GM19468 (cell line): Measurements from ENCODE around the gene ATP1B2.
"Not testable (repeated sequence)": the region's sequence is repeated elsewhere in the genome, so short reads cannot be mapped to it uniquely, and the experiment has no call there.

Experiments used
- ATAC-seq: cut with Tn5 transposase; IDR thresholded peaks from one replicate; pipeline ENCODE4 v1.9.1; 2021; ENCODE audit warnings: mild to moderate bottlenecking, moderate library complexity, moderate number of reproducible peaks; ENCODE audit not compliant: unreplicated experiment; ENCODE audit errors: extremely low read depth

ATP1B2 gene

GRCh38 chr17:7632492-7632894, 18.2 kb upstream of the ATP1B2 start:
- no peak for ATAC-seq

- no peak for ATAC-seq
Measured at GRCh38 chr17:7633093-7633492, 17.6 kb upstream of the ATP1B2 start.

GRCh38 chr17:7634384-7634783, 16.3 kb upstream of the ATP1B2 start:
- no peak for ATAC-seq

DNA sequence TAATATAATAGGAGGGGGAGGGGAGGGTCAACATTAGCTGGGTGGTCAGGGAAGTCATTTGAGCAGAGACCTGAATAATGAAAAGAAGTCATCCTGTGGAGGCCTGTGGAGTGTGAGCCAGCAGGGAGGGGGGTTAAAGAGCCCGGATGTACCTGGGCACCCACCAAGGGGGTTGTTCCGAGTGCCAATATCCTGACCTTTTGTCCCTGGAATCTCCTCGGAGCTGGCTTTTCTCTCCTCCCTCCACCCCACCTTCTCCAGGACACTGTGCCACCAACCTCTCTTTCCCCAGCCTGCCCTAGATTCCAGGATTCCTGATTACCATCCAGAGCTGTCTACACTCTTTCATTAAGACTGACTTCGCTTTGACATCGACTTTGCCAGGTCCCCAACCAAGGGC, 14.6 kb upstream of the ATP1B2 start:
- no peak for ATAC-seq

- ATAC-seq = no peak
Measured at GRCh38 chr17:7640783-7641182, 9.9 kb upstream of the ATP1B2 start.

GRCh38 chr17:7641635-7642034, 9.1 kb upstream of the ATP1B2 start:
- ATAC-seq = not testable (repeated sequence)

GRCh38 chr17:7644775-7645174, 6.0 kb upstream of the ATP1B2 start:
- ATAC-seq = no peak

DNA sequence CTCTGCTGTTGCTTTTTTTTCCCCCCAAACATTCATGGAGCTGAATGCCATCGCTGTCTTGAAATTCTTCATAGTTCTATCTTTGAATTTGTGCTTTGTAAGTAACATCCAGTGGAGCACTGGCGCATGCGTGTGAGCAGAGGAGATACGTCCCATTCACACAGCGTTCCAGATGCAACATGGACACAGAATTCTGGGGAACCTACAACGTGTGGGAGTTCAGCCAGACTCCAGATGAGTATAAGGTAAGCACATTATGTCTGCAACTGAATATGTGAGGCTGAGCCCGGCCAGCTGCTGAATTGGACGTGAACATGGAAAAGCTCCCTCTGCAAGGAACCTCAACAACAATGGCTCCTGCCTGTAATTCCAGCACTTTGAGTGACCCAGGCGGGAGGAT, 4.3 kb upstream of the ATP1B2 start:
- no peak for ATAC-seq

DNA sequence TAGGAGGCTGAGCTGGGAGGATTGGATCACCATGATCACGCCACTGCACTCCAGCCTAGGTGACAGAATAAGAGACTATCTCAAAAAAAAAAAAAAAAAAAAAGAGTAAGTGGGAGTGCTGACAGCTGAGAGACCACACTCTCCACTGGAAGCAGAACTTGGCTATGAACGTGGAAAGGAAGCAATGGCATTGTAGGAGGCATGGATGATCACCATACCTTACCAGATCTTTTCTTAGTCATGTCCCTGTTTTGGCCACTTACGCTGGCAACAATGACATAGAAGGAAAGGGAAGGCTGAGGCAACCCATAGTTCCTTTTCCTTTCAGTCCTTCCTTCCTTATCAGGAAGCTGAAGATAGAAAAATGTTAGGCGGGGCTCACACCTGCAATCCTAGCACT, 3.7 kb upstream of the ATP1B2 start:
- no peak for ATAC-seq

GRCh38 chr17:7651097-7651664, 455 bp downstream of the ATP1B2 start:
- ATAC-seq = no peak

- no peak for ATAC-seq
Measured at GRCh38 chr17:7651665-7652387, 1.1 kb downstream of the ATP1B2 start.

GRCh38 chr17:7652388-7653356, 1.9 kb downstream of the ATP1B2 start:
- no peak for ATAC-seq

- ATAC-seq = no peak
Measured at GRCh38 chr17:7654832-7655540, 4.3 kb downstream of the ATP1B2 start.

GRCh38 chr17:7655541-7655840, 4.8 kb downstream of the ATP1B2 start:
- ATAC-seq = no peak

- ATAC-seq = no peak
Measured at GRCh38 chr17:7656958-7657609, 6.4 kb downstream of the ATP1B2 start.

DNA sequence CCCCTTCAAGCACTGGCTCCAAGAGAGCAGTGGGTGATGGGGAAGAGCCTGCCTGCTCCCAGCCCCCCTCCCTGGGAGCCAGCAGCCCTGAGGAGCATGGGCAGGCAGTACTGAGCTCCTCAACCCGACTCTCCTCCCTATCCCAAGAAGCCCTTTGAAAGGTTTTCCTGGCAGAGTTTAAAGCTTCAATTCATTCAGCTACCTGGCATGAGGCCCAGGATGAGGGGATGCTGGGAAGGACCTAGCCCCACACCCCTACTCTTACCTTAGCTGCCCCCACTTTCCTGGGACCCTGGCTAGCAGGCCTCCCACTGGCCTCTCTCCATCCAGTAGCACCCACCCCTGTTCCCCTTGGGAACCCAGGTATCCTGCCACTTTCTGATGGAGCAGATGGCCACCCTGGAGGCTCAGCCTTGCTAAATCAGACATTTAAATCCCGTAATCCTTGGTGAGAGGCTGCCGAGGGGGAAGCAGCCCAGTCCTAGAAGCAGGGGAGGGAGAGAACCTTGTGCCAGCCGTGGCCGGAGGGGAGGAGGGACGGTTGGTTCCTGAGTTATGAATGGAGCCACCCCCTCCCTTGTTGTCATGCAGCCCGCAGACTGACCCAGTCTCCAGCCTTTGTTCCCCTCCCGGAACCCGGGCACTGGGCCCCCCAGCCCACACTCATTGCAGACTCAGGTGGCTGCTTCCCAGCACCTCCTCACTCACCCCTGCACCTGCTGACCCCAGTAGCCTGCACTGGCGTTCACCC, 17.1 kb downstream of the ATP1B2 start:
- ATAC-seq = no peak

DNA sequence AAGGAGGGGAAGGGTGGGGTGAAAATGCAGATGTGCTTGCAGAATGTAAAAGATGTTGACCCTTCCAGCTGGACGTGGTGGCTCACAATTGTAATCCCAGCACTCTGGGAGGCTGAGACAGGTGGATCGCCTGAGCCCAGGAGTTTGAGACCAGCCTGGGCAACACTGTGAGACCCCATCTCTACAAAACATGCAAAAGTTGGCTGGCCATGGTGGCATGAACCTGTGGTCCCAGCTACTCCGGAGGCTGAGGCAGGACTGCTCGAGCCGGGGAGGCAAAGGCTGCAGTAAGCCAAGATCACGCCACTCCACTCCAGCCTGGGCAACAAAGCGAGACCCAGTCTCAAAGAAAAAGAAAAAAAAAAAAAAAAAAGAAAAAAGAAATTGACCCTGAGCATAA, 17.8 kb downstream of the ATP1B2 start:
- no peak for ATAC-seq

GRCh38 chr17:7673239-7673638, 22.5 kb downstream of the ATP1B2 start:
- ATAC-seq = no peak

DNA sequence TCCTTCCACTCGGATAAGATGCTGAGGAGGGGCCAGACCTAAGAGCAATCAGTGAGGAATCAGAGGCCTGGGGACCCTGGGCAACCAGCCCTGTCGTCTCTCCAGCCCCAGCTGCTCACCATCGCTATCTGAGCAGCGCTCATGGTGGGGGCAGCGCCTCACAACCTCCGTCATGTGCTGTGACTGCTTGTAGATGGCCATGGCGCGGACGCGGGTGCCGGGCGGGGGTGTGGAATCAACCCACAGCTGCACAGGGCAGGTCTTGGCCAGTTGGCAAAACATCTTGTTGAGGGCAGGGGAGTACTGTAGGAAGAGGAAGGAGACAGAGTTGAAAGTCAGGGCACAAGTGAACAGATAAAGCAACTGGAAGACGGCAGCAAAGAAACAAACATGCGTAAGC, 24.2 kb downstream of the ATP1B2 start:
- no peak for ATAC-seq
